Measurements from ENCODE around the gene CHCHD4. TPM values are rescaled to one million over a fixed set of nuclear protein-coding genes. Genes with fewer than 3 reads are reported as not detected.
A peak's percentile ranks its signal among the peaks of the same experiment; 100 is the strongest.

The CHCHD4 gene
- total and polyA plus RNA-seq, 2 donors from 2014 or later: 12.8 to 33.6 TPM

- Histone ChIP-seq H3K4me1 (ENCODE audit: control insufficient read depth in 2 of 3, insufficient read depth in 2 of 3, low read depth in 1 of 3, low read length in 3 of 3) (peaks cover 0 to 33% (median 23%) of the 10 kb centered on the region in 3 donors), H3K27ac (ENCODE audit: low read depth in 2 of 2, low read length in 2 of 2) (no peak overlapping the region), H3K9me3 (ENCODE audit: control insufficient read depth in 2 of 3, insufficient read depth in 1 of 3, low read length in 3 of 3) (no peaks in the 10 kb centered on the region), H3K27me3 (ENCODE audit: control insufficient read depth, insufficient read depth, low read length) (no peaks in the 10 kb centered on the region), H3K36me3 (ENCODE audit: control insufficient read depth in 2 of 3, insufficient read depth in 3 of 3, low read length in 3 of 3) (peaks cover 3 to 9% (median 8%) of the 10 kb centered on the region in 3 donors), H3K9ac (ENCODE audit: low read length in 3 of 3) (no peak overlapping the region), H3K4me3 (ENCODE audit: low read length in 3 of 3) (no peak overlapping the region)
- DNase-seq (no peak), FAIRE-seq (no peak)
- intact Hi-C loops (cut with DNase I): no loop called here
- TF ChIP-seq CTCF (IDR thresholded peaks at IDR 0.05; ENCODE audit: borderline replicate concordance, extremely low read depth, insufficient read depth): no peak
Observed at GRCh38 chr3:14120111-14120920, 4.4 kb downstream of the CHCHD4 start.

- Histone ChIP-seq H3K9ac (ENCODE audit: low read length in 3 of 3) (no peak overlapping the region), H3K27me3 (ENCODE audit: control insufficient read depth, insufficient read depth, low read length) (no peaks in the 10 kb centered on the region), H3K9me3 (ENCODE audit: control insufficient read depth in 2 of 3, insufficient read depth in 1 of 3, low read length in 3 of 3) (no peaks in the 10 kb centered on the region), H3K27ac (ENCODE audit: low read depth in 2 of 2, low read length in 2 of 2) (no peak overlapping the region), H3K4me3 (ENCODE audit: low read length in 3 of 3) (no peak overlapping the region), H3K36me3 (ENCODE audit: control insufficient read depth in 2 of 3, insufficient read depth in 3 of 3, low read length in 3 of 3) (peaks cover 3 to 12% (median 12%) of the 10 kb centered on the region in 3 donors), H3K4me1 (ENCODE audit: control insufficient read depth in 2 of 3, insufficient read depth in 2 of 3, low read depth in 1 of 3, low read length in 3 of 3) (peaks cover 0 to 35% (median 23%) of the 10 kb centered on the region in 3 donors)
- intact Hi-C loops (cut with DNase I): no loop called here
- DNase-seq: no peak
- TF ChIP-seq CTCF (IDR thresholded peaks at IDR 0.05; ENCODE audit: borderline replicate concordance, extremely low read depth, insufficient read depth): no peak
- no peak for FAIRE-seq
Observed at GRCh38 chr3:14119651-14120050, 5.0 kb downstream of the CHCHD4 start.

- Histone ChIP-seq H3K4me3 (ENCODE audit: low read length in 3 of 3) (no peak overlapping the region), H3K36me3 (ENCODE audit: control insufficient read depth in 2 of 3, insufficient read depth in 3 of 3, low read length in 3 of 3) (peaks cover 3 to 12% (median 12%) of the 10 kb centered on the region in 3 donors), H3K27ac (ENCODE audit: low read depth in 2 of 2, low read length in 2 of 2) (peak overlapping the region; percentile 15 to 50), H3K9ac (ENCODE audit: low read length in 3 of 3) (no peak overlapping the region), H3K27me3 (ENCODE audit: control insufficient read depth, insufficient read depth, low read length) (no peaks in the 10 kb centered on the region), H3K4me1 (ENCODE audit: control insufficient read depth in 2 of 3, insufficient read depth in 2 of 3, low read depth in 1 of 3, low read length in 3 of 3) (peaks cover 2 to 31% (median 31%) of the 10 kb centered on the region in 3 donors), H3K9me3 (ENCODE audit: control insufficient read depth in 2 of 3, insufficient read depth in 1 of 3, low read length in 3 of 3) (no peaks in the 10 kb centered on the region)
- intact Hi-C loops (cut with DNase I): no loop called here
- TF ChIP-seq CTCF (IDR thresholded peaks at IDR 0.05; ENCODE audit: borderline replicate concordance, extremely low read depth, insufficient read depth): no peak
- DNase-seq: peak in 1 of 5 donors; percentile 39
- FAIRE-seq: no peak
Observed at GRCh38 chr3:14118400-14119381, 6.0 kb downstream of the CHCHD4 start.

All from kidney (tissue), 14 donors.